Neutrophil (primary cell): ENCODE results near the gene TTC7B.

Source experiments
- H3K27ac ChIP-seq: fragments of 200-600 bp; sonication (generic); 2 replicates; pipeline ENCODE4 v1.5.1; 2016; ENCODE audit warnings: mild to moderate bottlenecking, moderate library complexity
- H3K27me3 ChIP-seq: fragments of 200-600 bp; sonication (generic); 2 replicates; pipeline ENCODE4 v1.6.0; 2016; ENCODE audit warnings: mild to moderate bottlenecking
- H3K36me3 ChIP-seq: fragments of 200-600 bp; sonication (generic); 2 replicates; pipeline ENCODE4 v1.5.1; 2017
- H3K4me1 ChIP-seq, 2 experiments: fragments of 200-600 bp in 1 of 2; sonication (generic) in 1 of 2; 1 replicate in 1 of 2; 2 replicates in 1 of 2; pipeline versions ENCODE4 v1.5.1 to v1.6.1; 2013 to 2016; ENCODE audit warnings: low read depth in 1 of 2, low read length in 1 of 2, mild to moderate bottlenecking in 1 of 2, moderate library complexity in 1 of 2; ENCODE audit not compliant: control insufficient read depth in 1 of 2, insufficient read depth in 1 of 2
- H3K4me3 ChIP-seq, 2 experiments: fragments of 200-600 bp in 1 of 2; sonication (generic) in 1 of 2; 1 replicate in 1 of 2; 2 replicates in 1 of 2; pipeline ENCODE4 v1.5.1; 2013 to 2016; ENCODE audit warnings: low read depth in 1 of 2, low read length in 1 of 2, mild to moderate bottlenecking in 1 of 2, moderate library complexity in 1 of 2
- H3K9me3 ChIP-seq: fragments of 200-600 bp; sonication (generic); 2 replicates; pipeline ENCODE4 v1.5.1; 2016
- CTCF ChIP-seq: fragments of 200-600 bp; sonication (generic); IDR thresholded peaks from 2 replicates; pipeline ENCODE4 v1.5.1; 2016; ENCODE audit warnings: antibody characterized with exemption

TTC7B gene

GRCh38 chr14:90699016-90699415, 117.2 kb downstream of the TTC7B start:
- Histone ChIP-seq H3K4me1 (peaks cover 76 to 81% of the 10 kb centered on the region in 2 experiments), H3K36me3 (no peaks in the 10 kb centered on the region), H3K4me3 (no peak overlapping the region), H3K27ac (peak overlapping the region; percentile 84), H3K27me3 (no peaks in the 10 kb centered on the region), H3K9me3 (no peaks in the 10 kb centered on the region)
- TF ChIP-seq CTCF: no peak

GRCh38 chr14:90698379-90698869, 117.8 kb downstream of the TTC7B start:
- peaks cover 72 to 75% of the 10 kb centered on the region in 2 experiments for H3K4me1 ChIP-seq
- H3K4me3 ChIP-seq: no peak overlapping the region
- no peaks in the 10 kb centered on the region for H3K36me3 ChIP-seq
- H3K27me3 ChIP-seq: no peaks in the 10 kb centered on the region
- no peaks in the 10 kb centered on the region for H3K9me3 ChIP-seq
- H3K27ac ChIP-seq: peak overlapping the region; percentile 84
- no peak for TF ChIP-seq CTCF

GRCh38 chr14:90697577-90698206, 118.5 kb downstream of the TTC7B start:
- no peaks in the 10 kb centered on the region for H3K36me3 ChIP-seq
- H3K4me3 ChIP-seq: no peak overlapping the region
- H3K27ac ChIP-seq: peak overlapping the region; percentile 84
- peaks cover 66 to 68% of the 10 kb centered on the region in 2 experiments for H3K4me1 ChIP-seq
- H3K27me3 ChIP-seq: no peaks in the 10 kb centered on the region
- peak; percentile 94 for TF ChIP-seq CTCF
- no peaks in the 10 kb centered on the region for H3K9me3 ChIP-seq

- H3K27me3 ChIP-seq: no peaks in the 10 kb centered on the region
- peaks cover 66 to 67% of the 10 kb centered on the region in 2 experiments for H3K4me1 ChIP-seq
- no peaks in the 10 kb centered on the region for H3K9me3 ChIP-seq
- H3K36me3 ChIP-seq: no peaks in the 10 kb centered on the region
- no peak overlapping the region for H3K4me3 ChIP-seq
- TF ChIP-seq CTCF: no peak
- peak overlapping the region; percentile 84 for H3K27ac ChIP-seq
These were observed 119.1 kb downstream of the TTC7B start for GRCh38 chr14:90697132-90697531.

- no peaks in the 10 kb centered on the region for H3K27me3 ChIP-seq
- no peak overlapping the region for H3K4me3 ChIP-seq
- H3K4me1 ChIP-seq: peaks cover 66 to 67% of the 10 kb centered on the region in 2 experiments
- no peaks in the 10 kb centered on the region for H3K36me3 ChIP-seq
- peak overlapping the region; percentile 84 for H3K27ac ChIP-seq
- H3K9me3 ChIP-seq: no peaks in the 10 kb centered on the region
- no peak for TF ChIP-seq CTCF
These were observed 119.5 kb downstream of the TTC7B start for GRCh38 chr14:90696720-90697119.
